SH-SY5Y (cell line): ENCODE measurements around the gene SVIL.

ENCODE experiments used
- GATA2 ChIP-seq: IDR thresholded peaks from 2 replicates; pipeline ENCODE4 v1.6.1; 2011; ENCODE audit warnings: mild to moderate bottlenecking, low read depth, low read length
- GATA3 ChIP-seq: IDR thresholded peaks from 2 replicates; pipeline ENCODE4 v1.6.1; 2011; ENCODE audit warnings: low read depth, mild to moderate bottlenecking, low read length, moderate library complexity

GRCh38 chr10:29448125-29448524, 186.6 kb downstream of the SVIL start:
- TF ChIP-seq GATA2 (no peak), GATA3 (no peak)
